HG02938 (cell line): ENCODE data around the gene POLRMT.

Source experiments
- ATAC-seq: cut with Tn5 transposase; IDR thresholded peaks from one replicate; pipeline ENCODE4 v1.9.1; 2021; ENCODE audit warnings: mild to moderate bottlenecking, moderate library complexity; ENCODE audit not compliant: unreplicated experiment

POLRMT gene

GRCh38 chr19:663682-664117 is 30.4 kb upstream of the POLRMT start:
- ATAC-seq: no peak

- ATAC-seq: peak; percentile 48
Measured at GRCh38 chr19:662962-663681, 29.8 kb upstream of the POLRMT start, which contains the start of gene RNF126. Gene RNF126, minus strand, starts transcription at chr19:663214. Its CDS starts 93 bp downstream, at chr19:663121.

DNA sequence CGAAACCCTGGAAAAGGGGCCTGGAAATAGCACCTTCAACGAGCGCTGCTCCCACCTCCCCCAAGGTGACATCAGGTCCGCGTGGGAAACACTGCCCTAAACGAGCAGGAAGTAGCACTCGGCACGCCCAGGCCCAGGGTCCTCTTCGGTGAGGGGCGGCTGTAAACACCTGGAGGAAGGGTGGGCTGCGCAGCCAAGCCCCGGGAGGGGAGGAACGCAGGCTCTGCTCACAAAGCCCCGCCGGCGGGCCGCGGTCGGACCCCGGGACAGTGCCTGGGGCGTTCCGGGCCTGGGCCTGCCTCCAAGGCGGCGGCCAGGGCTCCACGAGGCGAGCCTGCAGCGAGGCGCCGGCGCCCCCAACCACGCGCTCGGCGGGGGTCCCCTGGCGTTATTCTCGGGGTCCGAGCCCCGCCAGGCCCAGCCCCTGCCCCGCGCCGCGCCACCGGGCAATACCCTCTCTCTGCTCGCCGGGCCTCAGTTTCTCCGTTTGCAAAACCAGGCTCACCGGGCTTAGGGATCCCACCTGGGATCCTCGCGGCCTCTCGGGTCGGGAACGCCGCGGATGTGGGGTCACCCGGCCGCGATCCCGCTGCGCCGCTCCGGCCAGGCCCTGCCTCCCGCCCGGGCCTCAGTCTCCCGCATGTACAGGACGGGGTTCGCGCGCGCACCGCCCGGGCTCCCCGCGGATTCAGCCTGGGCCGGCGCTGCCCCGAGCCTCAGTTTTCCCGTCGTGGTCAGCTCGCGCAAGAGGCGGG is 29.0 kb upstream of the POLRMT start:
- peak; percentile 21 for ATAC-seq

DNA sequence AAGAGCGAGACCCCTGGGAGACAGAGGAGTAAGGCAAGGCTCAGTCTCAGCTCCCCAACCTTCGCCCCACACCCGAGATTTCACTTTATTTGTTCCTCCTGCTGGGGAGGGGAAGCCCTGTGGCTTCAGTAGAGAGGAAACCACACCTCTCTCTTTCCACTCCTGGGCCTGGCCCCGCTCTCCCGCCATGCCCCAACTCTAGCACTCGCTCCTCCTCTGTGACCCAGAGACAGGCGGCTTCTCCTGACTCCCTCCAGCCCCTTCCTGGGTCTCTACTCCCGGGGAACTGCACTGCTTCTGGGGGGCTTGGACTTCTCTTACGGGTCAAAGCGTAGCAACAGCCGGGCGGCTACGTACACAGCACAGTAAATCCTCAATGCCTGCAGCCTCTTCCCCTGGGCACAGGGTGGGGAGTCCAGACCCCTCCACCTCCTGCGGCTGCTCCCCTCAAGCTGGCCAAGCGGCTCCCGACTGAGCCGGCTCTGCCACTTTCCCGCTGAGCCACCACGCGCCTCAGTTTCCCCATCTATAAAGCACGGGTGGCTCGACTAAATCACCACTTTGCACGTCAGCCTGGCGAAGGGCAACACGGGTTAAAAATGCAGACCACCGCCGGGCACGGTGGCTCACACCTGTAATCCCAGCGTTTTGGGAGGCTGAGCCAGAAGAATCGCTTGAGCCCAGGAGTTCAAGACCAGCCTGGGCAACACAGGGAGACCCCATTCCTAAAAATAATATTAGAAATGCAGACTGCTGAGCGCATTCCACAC is 28.3 kb upstream of the POLRMT start:
- no peak for ATAC-seq

DNA sequence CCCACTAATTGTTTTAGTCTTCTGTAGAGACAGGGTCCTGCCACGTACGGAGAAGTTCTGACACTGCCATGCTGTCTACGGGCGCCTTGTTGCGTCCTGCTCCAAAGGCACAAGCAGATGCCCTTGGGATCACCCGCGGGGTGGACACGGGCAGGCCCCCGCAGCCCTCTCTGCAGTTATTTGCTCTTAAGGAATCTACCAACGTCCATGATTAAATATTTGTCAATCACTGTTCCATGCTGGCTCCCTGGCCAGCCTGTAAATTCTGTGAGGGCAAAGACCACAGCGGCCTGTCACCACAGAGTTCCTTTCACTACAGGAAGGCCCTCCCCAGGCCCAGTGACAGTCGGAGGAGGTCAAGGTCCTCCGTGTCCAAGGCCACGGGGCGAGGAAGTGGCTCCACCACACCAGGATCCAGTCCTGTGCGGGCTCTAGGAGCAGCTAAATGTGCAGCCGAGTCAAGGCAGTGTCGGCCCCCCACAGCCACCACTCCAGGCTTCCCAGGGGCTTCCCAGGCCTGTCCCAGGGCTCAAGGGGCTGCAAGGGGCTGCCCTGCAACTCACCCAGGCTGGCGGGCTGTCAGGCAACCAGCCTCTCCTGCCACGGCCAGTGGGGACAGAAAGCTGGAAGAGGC is 27.6 kb upstream of the POLRMT start:
- ATAC-seq: no peak

DNA sequence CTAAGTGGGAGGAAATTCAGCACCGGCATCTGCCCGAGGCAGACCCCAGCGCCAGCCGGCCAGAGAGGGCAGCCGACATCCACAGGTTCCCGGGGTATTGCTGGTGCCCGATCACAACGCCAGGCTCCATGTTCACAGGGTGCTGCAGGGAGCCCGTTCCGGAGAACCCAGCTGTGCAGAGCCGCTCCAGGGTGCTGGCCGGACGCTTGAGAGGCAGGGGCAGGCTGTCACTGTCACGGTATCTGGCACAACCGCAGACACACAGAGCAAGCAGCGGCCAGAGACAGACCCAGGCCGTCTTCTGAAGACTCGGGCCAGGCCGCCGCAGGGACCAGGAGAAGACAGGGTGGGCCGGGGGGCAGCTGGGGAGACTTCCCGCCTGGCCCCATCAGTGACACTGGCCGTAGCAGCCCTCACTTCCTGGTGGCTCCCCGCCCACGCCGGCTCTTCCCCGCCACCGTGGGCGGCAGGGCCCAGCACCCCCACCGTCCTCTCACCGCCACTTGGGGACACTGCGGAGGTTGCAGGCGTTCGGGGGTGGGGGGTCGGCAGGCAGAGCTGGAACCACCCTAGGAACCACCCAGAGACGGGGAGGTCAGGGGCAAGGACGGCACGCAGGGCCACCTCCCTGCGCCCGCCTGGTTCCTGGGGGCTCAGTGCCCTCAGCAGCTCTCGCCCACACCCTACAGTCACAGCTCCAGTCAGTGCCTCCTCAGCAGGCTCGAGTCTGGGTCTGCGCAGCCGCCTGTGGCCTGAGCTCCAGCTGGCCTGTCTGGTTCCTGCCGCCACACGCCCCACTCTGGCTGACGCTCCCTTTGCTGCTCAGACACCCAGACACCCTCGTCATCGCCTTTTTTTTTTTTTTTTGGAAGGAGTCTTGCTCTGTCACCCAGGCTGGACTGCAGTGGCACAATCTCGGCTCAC is 25.8 kb upstream of the POLRMT start:
- no peak for ATAC-seq

- ATAC-seq: no peak
Measured at GRCh38 chr19:658059-658839, 24.9 kb upstream of the POLRMT start.

GRCh38 chr19:657611-658010 is 24.3 kb upstream of the POLRMT start:
- no peak for ATAC-seq

- no peak for ATAC-seq
Measured at GRCh38 chr19:656751-657559, 23.6 kb upstream of the POLRMT start.

GRCh38 chr19:655691-656090 is 22.4 kb upstream of the POLRMT start:
- no peak for ATAC-seq

- no peak for ATAC-seq
Measured at GRCh38 chr19:653425-653824, 20.1 kb upstream of the POLRMT start.

- ATAC-seq: no peak
Measured at GRCh38 chr19:652467-653389, 19.4 kb upstream of the POLRMT start.

GRCh38 chr19:651991-652390 is 18.7 kb upstream of the POLRMT start:
- ATAC-seq: no peak

- no peak for ATAC-seq
Measured at GRCh38 chr19:651114-651818, 17.9 kb upstream of the POLRMT start.

DNA sequence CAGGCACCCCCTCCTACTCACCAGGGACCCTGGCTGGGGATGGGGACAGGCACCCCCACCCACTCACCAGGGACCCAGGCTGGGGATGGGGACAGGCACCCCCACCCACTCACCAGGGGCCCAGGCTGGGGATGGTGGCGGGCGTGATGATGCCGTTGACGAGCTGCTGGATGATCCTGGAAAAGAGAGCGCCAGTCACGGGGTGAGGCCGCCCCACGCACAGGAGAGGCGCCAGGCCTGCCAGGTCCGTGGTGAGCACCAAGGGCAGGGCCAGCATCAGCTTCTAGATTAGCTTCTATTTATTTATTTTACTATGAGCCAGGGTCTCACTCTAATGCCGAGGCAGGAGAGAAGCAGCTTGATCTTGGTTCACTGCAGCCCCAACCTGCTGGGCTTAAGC is 16.8 kb upstream of the POLRMT start:
- ATAC-seq: no peak

DNA sequence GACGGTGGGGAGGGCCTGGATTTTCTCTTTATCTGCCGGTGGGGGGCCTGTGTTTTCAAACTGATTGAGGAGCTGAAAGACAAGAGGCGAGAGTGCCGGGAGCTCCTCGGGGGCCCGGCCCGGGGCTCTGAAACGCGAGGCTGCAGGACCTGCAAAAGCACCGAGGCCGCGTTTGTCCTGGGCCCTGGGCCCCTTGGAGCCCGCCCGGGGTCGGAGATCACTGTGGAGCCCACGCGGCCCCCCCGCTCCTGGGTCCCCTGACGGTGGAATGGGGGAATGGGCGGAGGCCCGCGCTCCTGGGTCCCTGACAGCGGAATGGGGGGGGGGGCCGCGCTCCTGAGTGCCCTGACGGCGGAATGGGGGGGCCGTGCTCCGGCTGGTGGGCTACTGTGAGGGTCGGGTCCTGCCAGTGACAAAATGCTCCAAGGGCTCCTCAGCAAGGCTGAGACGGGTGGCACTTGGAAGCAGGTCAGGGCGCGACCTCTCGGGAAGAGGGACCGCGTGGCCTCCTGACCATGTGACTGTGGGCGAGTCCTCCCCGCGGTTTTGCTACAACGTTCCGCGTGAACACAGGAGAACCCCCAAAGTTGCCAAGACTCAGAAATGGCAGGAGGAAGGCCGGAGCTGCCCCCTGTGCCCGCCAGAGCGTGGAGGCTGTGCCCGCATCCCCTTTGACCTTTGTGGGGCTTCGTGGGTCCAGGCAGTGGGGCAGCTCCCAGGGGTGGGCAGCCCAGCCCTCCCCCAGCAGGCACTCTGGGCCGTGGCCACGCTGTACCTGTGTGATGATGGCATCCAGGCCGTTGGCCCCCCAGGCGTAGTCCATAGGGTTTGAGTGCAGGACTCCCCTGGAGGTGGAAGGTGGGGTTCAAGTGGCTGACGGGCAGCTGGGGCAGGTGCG is 15.8 kb upstream of the POLRMT start:
- ATAC-seq: no peak
